HepG2 (cell line): ENCODE measurements around the gene TMEM198. TPM values are rescaled to one million over a fixed set of nuclear protein-coding genes. Genes with fewer than 3 reads are reported as not detected.

Experiments used
- ATAC-seq: fragments of 200-7000 bp; cut with Tn5 transposase; 3 replicates; pipeline ENCODE4 v1.9.1; 2020; ENCODE audit warnings: mild to moderate bottlenecking, moderate library complexity
- BruUV-seq: library from RNA; stranded (reverse); fragments of 400-500 nt; replicated peaks from 2 replicates; lab custom pipeline; 2021; lab: Mats Ljungman, UMichigan
- CTCF ChIA-PET: fragments of 300-600 bp; formaldehyde crosslinking; extraction: SDS; loops from one replicate; lab custom pipeline; 2021; ENCODE audit warnings: low total read pairs, inconsistent platforms, low intra/inter-chr PET ratio; lab: Yijun Ruan, JAX
- POLR2A ChIA-PET: fragments of 350-600 bp; sonication (Branson Sonifier 250); formaldehyde crosslinking; loops from one replicate; lab custom pipeline; 2020; ENCODE audit warnings: antibody characterized with exemption, inconsistent platforms; lab: Yijun Ruan, JAX
- DNase-seq: peaks from one replicate; pipeline ENCODE4 v3.0.0-alpha.2; 2015; ENCODE audit warnings: low spot score
- FAIRE-seq: peaks from 3 replicates; lab custom pipeline; 2011; peaks lifted over from hg19 to GRCh38; lab: Jason Lieb, UNC
- H2AFZ ChIP-seq: one replicate; pipeline ENCODE4 v1.6.1; 2011; ENCODE audit warnings: low read length, inconsistent platforms
- H3K27ac ChIP-seq: fragments of 300-600 bp; 3 replicates; pipeline ENCODE4 v1.8.0; 2011; ENCODE audit warnings: mixed run types, mild to moderate bottlenecking, mixed read lengths, low read length, inconsistent platforms; ENCODE audit not compliant: insufficient read depth; ENCODE audit errors: extremely low read length
- H3K27me3 ChIP-seq, 2 experiments: fragments of 200-600 bp in 1 of 2; 2 replicates in 1 of 2; 3 replicates in 1 of 2; pipeline versions ENCODE4 v1.6.0 to v1.8.0; 2011; ENCODE audit warnings: low read length in 2 of 2, mild to moderate bottlenecking in 2 of 2, moderate library complexity in 2 of 2, inconsistent platforms in 1 of 2; ENCODE audit not compliant: insufficient read depth in 2 of 2, control insufficient read depth in 1 of 2
- H3K36me3 ChIP-seq, 2 experiments: fragments of 200-600 bp in 1 of 2; replicated peaks in 1 of 2; 2 replicates in 1 of 2; 3 replicates in 1 of 2; pipeline versions ENCODE4 v1.5.1 to v1.8.0; 2011; ENCODE audit warnings: low read length in 2 of 2, inconsistent platforms in 1 of 2; ENCODE audit not compliant: insufficient read depth in 2 of 2, control insufficient read depth in 1 of 2
- H3K4me1 ChIP-seq: 2 replicates; pipeline ENCODE4 v1.5.1; 2012; ENCODE audit warnings: low read length, inconsistent platforms; ENCODE audit not compliant: insufficient read depth
- H3K4me2 ChIP-seq: 2 replicates; pipeline ENCODE4 v1.6.0; 2011; ENCODE audit warnings: low read depth, low read length, inconsistent platforms
- H3K4me3 ChIP-seq, 3 experiments: fragments of 200-600 bp in 1 of 3; sonication (generic), shearing (Covaris generic) in 1 of 3; replicated peaks in 1 of 3; 2 replicates each; pipeline ENCODE4 v1.5.1; 2011 to 2016; ENCODE audit warnings: low read length in 3 of 3, inconsistent platforms in 2 of 3, low read depth in 2 of 3, mild to moderate bottlenecking in 2 of 3, control low read depth in 1 of 3, mixed read lengths in 1 of 3; ENCODE audit not compliant: insufficient read depth in 1 of 3
- H3K79me2 ChIP-seq: one replicate; pipeline ENCODE4 v1.6.1; 2011; ENCODE audit warnings: low read length, inconsistent platforms; ENCODE audit not compliant: insufficient read depth
- H3K9ac ChIP-seq: 2 replicates; pipeline ENCODE4 v1.6.0; 2011; ENCODE audit warnings: mild to moderate bottlenecking, low read depth, low read length, inconsistent platforms; ENCODE audit not compliant: insufficient read depth
- H3K9me3 ChIP-seq: 2 replicates; pipeline ENCODE4 v1.5.1; 2012; ENCODE audit warnings: mild to moderate bottlenecking, low read length
- H4K20me1 ChIP-seq: 2 replicates; pipeline ENCODE4 v1.6.0; 2011; ENCODE audit warnings: inconsistent platforms, mild to moderate bottlenecking, low read length, moderate library complexity; ENCODE audit not compliant: insufficient read depth
- KDM2A ChIP-seq: sonication (generic); formaldehyde crosslinking; IDR thresholded peaks from 2 replicates; pipeline ENCODE4 v1.4.0; 2020; ENCODE audit warnings: low read depth, missing genetic modification reagents, borderline replicate concordance
- TGIF2 ChIP-seq: IDR thresholded peaks from 2 replicates; pipeline ENCODE4 v1.6.1; 2016; ENCODE audit warnings: control low read depth, missing compliant biosample characterization
- ZBTB8A ChIP-seq: sonication (generic); formaldehyde crosslinking; IDR thresholded peaks from 2 replicates; pipeline ENCODE4 v1.4.0; 2020; ENCODE audit warnings: mild to moderate bottlenecking, low read depth, missing genetic modification reagents, borderline replicate concordance
- ZMYM4 ChIP-seq: sonication (generic); formaldehyde crosslinking; IDR thresholded peaks from 2 replicates; pipeline ENCODE4 v1.8.1; 2023; ENCODE audit warnings: mild to moderate bottlenecking, missing genetic modification reagents
- ZNF3 ChIP-seq: IDR thresholded peaks from 2 replicates; pipeline ENCODE4 v1.7.0; 2017; ENCODE audit warnings: inconsistent platforms
- ZNF431 ChIP-seq: sonication (generic); formaldehyde crosslinking; IDR thresholded peaks from 2 replicates; pipeline ENCODE4 v1.9.0; 2022; ENCODE audit warnings: missing genetic modification reagents, low read depth, mild to moderate bottlenecking, borderline replicate concordance
- ZNF607 ChIP-seq: sonication (generic); formaldehyde crosslinking; IDR thresholded peaks from 2 replicates; pipeline ENCODE4 v1.5.1; 2020; ENCODE audit warnings: missing genetic modification reagents, mild to moderate bottlenecking, borderline replicate concordance
- WGBS: methylation state at CpG from one replicate; pipeline ENCODE4 v1.1.6; 2017; ENCODE audit warnings: low lambda C conversion rate; 5-methylcytosine and 5-hydroxymethylcytosine counted together
- in situ Hi-C: cut with HindIII; loops from 2 replicates; pipeline ENCODE4 v1.10.0; 2017; ENCODE audit warnings: low pct_unique_long_range_greater_than_20kb; ENCODE audit not compliant: extremely low pct_ligation_motif_present
- intact Hi-C: fragments of 100-400 bp; cut with micrococcal nuclease; formaldehyde crosslinking; loops from one replicate; pipeline ENCODE4 v1.10.0; 2022; ENCODE audit not compliant: unreplicated experiment
- polyA plus RNA-seq, 8 experiments: library from polyadenylated mRNA; depleted of rRNA in 3 of 8; stranded (reverse) in 7 of 8; unstranded in 1 of 8; fragments of >200 nt; fragmentation: Illumina TruSeq in 4 of 8; extraction: Trizol in 4 of 8; gene quantifications; 2 replicates each; pipeline versions ENCODE4 v1.2.1 to v1.2.3, GENCODE V29; 2011 to 2016; ENCODE audit warnings: low read depth in 4 of 8, missing spikeins in 1 of 8, mixed read lengths in 1 of 8; ENCODE audit not compliant: insufficient read depth in 1 of 8
- total RNA-seq, 5 experiments: library from RNA; depleted of rRNA; stranded (reverse); fragments of >200 nt; fragmentation: Illumina TruSeq; extraction: Trizol; gene quantifications; 2 replicates each; pipeline ENCODE4 v1.2.3, GENCODE V29; 2016; ENCODE audit warnings: low read depth in 1 of 5
- TF ChIP-seq, protein P1 (sequence below): sonication (generic); formaldehyde crosslinking; IDR thresholded peaks from 2 replicates; pipeline ENCODE4 v1.8.0; 2022; ENCODE audit warnings: missing genetic modification reagents, mild to moderate bottlenecking, borderline replicate concordance
- TF ChIP-seq, protein P2 (sequence below): sonication (generic); formaldehyde crosslinking; IDR thresholded peaks from 2 replicates; pipeline ENCODE4 v1.4.0; 2020; ENCODE audit warnings: missing genetic modification reagents, borderline replicate concordance
- TF ChIP-seq, protein P3 (sequence below): sonication (generic); formaldehyde crosslinking; IDR thresholded peaks from 2 replicates; pipeline ENCODE4 v1.4.0; 2020; ENCODE audit warnings: mild to moderate bottlenecking, missing genetic modification reagents
- TF ChIP-seq, protein P4 (sequence below): IDR thresholded peaks from 2 replicates; pipeline ENCODE4 v1.6.1; 2016; ENCODE audit warnings: mild to moderate bottlenecking

Gene TMEM198
- total and polyA plus RNA-seq, 2 of the 13 experiments (the other 11 are each of a cell fraction or from before 2014, with no cell fraction given): 17.3 to 23.5 TPM

DNA sequence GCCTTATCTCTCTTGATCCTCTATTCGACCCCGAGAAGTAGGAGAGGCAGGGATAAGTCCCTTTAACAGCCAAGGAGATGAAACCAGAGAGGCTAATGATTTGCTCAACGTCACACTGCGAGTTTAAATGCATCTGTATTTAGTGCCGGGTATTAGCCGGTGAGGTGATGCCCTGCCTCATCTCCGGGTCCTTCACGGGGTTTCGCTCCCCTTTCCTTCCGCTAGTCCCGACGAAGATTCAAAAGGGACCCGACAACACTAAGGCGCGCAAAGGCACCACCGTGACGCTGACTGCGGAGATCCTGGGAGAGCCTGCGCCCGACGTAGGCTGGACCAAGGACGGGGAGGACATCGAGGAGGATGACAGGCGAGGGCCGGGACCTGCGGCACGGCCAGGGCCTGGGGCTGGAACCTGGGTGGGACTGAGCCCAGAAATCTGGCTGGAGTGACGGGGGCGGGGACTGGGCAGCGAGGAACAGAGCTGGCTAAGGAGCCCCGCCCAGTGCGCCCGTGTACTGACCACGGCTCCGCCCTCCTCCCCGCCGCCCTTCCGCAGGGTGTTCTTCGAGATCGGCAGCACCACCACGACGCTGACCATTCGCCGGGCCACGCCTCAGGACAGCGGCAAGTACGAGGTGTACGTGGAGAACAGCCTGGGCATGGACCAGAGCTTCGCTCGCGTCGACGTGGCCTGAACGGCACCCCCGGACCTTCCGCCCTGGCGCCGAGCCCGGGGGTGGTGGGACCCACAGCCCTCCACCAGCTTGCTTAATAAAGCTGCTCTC lies 46.1 kb upstream of the TMEM198 start:
- no peaks in the 10 kb centered on the region for H3K36me3 ChIP-seq
- H2AFZ ChIP-seq: no peak overlapping the region
- FAIRE-seq: no peak
- H3K4me1 ChIP-seq: peaks cover 56% of the 10 kb centered on the region
- POLR2A ChIA-PET: interaction anchor here (1.0 to 4.4 kb wide), 20 partner anchors 9 to 253 kb away, joined by 3 to 94 read pairs (median 8); partner anchors contain the start of genes ASIC4, CHPF, DNAJB2 and DNPEP
- 17% methylated on average over 37 of the region's 59 CpGs for WGBS
- no peaks in the 10 kb centered on the region for H3K9me3 ChIP-seq
- H4K20me1 ChIP-seq: no peaks in the 10 kb centered on the region
- peak overlapping the region; percentile 96 for H3K9ac ChIP-seq
- H3K79me2 ChIP-seq: peaks cover 12% of the 10 kb centered on the region
- ATAC-seq: peak; percentile 54
- in situ Hi-C loops: no loop called here
- H3K4me2 ChIP-seq: peak overlapping the region; percentile 97
- H3K27ac ChIP-seq: peak overlapping the region; percentile 70
- no TSS peak for BruUV-seq
- CTCF ChIA-PET: interaction anchor here (3.8 kb wide), 1 partner anchor 32 kb away, joined by 53 read pairs; no protein-coding TSS in a partner anchor
- DNase-seq: peak; percentile 38
- peaks cover 7 to 48% of the 10 kb centered on the region in 2 experiments; a peak in 4 of 5 replicates for H3K27me3 ChIP-seq
- intact Hi-C loops: loop anchor here (5.0 kb wide), 2 partner anchors 100 to 110 kb away; partner anchors contain the start of genes DNPEP and STK11IP
- peak overlapping the region; percentile 79 to 93 (median 89) for H3K4me3 ChIP-seq
- TF ChIP-seq ZNF431 (CRISPR knock-in tag) (0 out of 2 replicates have a peak, but pooled peaks have one; percentile 42), TGIF2 (CRISPR knock-in tag) (peak; percentile 53; the same call in 1 of the 2 replicates), ZNF607 (CRISPR knock-in tag) (no peak), KDM2A (CRISPR knock-in tag) (peak; percentile 10; the same call in 1 of the 2 replicates), ZBTB8A (CRISPR knock-in tag) (no peak), ZNF3 (CRISPR knock-in tag) (no peak), ZMYM4 (CRISPR knock-in tag) (no peak)
- TF ChIP-seq, protein P1, sequence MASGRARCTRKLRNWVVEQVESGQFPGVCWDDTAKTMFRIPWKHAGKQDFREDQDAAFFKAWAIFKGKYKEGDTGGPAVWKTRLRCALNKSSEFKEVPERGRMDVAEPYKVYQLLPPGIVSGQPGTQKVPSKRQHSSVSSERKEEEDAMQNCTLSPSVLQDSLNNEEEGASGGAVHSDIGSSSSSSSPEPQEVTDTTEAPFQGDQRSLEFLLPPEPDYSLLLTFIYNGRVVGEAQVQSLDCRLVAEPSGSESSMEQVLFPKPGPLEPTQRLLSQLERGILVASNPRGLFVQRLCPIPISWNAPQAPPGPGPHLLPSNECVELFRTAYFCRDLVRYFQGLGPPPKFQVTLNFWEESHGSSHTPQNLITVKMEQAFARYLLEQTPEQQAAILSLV (CRISPR knock-in tag): peak; percentile 73; the same call in 1 of the 2 replicates
- TF ChIP-seq, protein P2, sequence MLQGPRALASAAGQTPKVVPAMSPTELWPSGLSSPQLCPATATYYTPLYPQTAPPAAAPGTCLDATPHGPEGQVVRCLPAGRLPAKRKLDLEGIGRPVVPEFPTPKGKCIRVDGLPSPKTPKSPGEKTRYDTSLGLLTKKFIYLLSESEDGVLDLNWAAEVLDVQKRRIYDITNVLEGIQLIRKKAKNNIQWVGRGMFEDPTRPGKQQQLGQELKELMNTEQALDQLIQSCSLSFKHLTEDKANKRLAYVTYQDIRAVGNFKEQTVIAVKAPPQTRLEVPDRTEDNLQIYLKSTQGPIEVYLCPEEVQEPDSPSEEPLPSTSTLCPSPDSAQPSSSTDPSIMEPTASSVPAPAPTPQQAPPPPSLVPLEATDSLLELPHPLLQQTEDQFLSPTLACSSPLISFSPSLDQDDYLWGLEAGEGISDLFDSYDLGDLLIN (CRISPR knock-in tag): no peak
- TF ChIP-seq, protein P3, sequence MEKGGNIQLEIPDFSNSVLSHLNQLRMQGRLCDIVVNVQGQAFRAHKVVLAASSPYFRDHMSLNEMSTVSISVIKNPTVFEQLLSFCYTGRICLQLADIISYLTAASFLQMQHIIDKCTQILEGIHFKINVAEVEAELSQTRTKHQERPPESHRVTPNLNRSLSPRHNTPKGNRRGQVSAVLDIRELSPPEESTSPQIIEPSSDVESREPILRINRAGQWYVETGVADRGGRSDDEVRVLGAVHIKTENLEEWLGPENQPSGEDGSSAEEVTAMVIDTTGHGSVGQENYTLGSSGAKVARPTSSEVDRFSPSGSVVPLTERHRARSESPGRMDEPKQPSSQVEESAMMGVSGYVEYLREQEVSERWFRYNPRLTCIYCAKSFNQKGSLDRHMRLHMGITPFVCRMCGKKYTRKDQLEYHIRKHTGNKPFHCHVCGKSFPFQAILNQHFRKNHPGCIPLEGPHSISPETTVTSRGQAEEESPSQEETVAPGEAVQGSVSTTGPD (CRISPR knock-in tag): no peak
- TF ChIP-seq, protein P4, sequence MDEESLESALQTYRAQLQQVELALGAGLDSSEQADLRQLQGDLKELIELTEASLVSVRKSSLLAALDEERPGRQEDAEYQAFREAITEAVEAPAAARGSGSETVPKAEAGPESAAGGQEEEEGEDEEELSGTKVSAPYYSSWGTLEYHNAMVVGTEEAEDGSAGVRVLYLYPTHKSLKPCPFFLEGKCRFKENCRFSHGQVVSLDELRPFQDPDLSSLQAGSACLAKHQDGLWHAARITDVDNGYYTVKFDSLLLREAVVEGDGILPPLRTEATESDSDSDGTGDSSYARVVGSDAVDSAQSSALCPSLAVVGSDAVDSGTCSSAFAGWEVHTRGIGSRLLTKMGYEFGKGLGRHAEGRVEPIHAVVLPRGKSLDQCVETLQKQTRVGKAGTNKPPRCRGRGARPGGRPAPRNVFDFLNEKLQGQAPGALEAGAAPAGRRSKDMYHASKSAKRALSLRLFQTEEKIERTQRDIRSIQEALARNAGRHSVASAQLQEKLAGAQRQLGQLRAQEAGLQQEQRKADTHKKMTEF: no peak; the same call in 1 of the 2 replicates
